DMS 273 (cell line): ENCODE measurements around the gene ESF1.
"Not testable (repeated sequence)": the region's sequence is repeated elsewhere in the genome, so short reads cannot be mapped to it uniquely, and the experiment has no call there.

Experiments
- DNase-seq: peaks from one replicate; lab custom pipeline; 2025; ENCODE audit not compliant: unreplicated experiment; lab: John Stamatoyannopoulos, UW

The ESF1 gene

GRCh38 chr20:13788167-13788834 is 3.6 kb upstream of the ESF1 start:
- peak; percentile 75 for DNase-seq

- DNase-seq: no peak
Measured at GRCh38 chr20:13786143-13786828, 1.6 kb upstream of the ESF1 start.

DNA sequence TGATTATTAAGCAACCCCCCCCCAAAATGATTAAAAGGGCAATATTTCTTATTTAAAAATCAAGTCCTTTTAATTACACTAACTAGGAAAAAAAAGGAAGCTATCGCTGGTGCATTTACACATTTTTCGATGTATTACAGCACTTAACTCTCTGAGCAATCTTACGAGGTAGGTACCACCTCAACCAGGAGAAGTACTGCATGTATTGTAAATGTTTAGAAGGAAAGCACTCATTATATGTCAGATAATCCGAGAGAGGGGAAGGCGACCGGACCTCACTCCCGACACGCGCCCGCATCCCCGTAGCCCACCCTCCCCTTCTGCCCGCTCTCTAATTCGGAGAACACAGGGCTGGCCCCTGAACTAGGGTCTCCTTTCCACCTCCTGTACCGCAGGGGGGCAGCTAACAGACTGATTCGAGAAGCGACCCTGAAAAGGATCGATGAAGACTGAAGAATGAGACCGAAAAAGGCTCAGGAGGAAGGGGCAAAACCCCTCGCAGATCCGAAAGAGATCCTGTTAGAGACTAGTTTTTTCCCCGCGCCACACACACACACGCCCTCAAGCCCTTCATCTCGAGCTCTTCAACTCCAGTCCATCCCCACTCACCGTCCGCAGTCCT is 337 bp downstream of the ESF1 start:
- DNase-seq: no peak

GRCh38 chr20:13783528-13783927 is 1.2 kb downstream of the ESF1 start:
- no peak for DNase-seq

- DNase-seq: no peak
Measured at GRCh38 chr20:13778827-13779226, 5.9 kb downstream of the ESF1 start.

- DNase-seq: no peak
Measured at GRCh38 chr20:13777171-13777601, 7.5 kb downstream of the ESF1 start.

DNA sequence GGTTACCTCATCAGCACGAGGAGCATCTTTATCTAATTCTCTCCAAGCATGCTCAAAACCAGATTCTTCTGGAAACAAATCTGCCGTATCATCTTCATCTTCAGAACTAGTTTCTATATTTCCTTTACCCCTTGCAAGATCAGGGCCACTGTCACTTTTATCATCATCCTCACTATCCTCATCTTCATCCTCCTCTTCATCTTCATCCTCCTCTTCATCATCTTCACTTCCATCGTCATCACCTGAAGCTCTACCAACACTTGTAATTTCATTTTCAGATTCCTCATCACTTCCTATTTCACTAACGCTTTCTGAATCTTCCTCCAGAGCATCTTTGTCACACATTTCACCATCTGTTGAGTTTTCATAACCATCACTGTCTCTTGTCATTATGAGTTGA is 8.9 kb downstream of the ESF1 start:
- DNase-seq: no peak

DNA sequence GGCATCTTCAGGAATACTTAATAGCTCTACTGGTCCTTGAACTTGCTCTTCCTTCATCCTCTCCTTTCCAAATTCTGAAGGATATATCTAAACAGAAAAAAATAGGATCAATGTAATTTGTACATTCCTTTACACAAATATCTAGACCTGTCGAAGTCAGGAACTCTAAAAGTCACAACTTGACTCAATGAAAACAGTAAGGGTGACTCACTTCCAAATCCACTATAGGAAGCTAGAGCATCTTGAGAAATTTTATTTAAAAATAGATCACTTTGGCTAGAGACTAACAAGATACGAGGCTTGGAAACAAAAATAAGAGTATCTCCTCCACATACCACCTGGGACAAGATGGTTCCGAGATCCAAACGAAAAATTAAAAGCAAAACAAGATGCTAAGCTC is 12.2 kb downstream of the ESF1 start:
- no peak for DNase-seq

GRCh38 chr20:13771853-13772453 is 12.8 kb downstream of the ESF1 start:
- DNase-seq: peak; percentile 64

GRCh38 chr20:13770141-13770540 is 14.6 kb downstream of the ESF1 start:
- DNase-seq: no peak

DNA sequence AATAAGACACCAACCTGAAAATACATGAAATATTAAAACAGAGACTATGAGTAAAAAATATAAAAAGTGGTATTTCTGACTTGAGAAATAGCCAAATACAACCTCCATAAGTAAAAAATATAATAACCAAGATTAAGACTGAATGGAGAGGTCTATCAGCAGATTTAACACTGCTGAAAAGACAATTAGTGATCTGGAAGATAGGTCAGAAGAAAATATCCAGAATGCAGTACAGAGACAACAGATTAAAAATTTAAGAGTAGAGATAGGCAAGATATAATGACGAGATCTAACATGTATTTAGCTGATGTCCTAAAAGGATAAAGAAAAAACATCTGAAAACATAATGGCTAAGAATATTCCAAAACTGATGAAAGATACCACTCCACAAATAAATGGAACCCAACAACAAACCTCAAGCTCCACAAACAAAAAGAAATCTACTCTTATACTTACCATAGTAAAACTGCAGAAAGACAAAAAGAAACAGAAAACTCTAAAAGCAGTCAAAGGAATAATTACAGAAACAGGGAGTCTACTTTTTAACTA is 18.8 kb downstream of the ESF1 start:
- DNase-seq: no peak

GRCh38 chr20:13765299-13765698 is 19.4 kb downstream of the ESF1 start:
- no peak for DNase-seq

- not testable (repeated sequence) for DNase-seq
Measured at GRCh38 chr20:13760451-13760946, 24.2 kb downstream of the ESF1 start.

- no peak for DNase-seq
Measured at GRCh38 chr20:13758884-13759283, 25.8 kb downstream of the ESF1 start.

DNA sequence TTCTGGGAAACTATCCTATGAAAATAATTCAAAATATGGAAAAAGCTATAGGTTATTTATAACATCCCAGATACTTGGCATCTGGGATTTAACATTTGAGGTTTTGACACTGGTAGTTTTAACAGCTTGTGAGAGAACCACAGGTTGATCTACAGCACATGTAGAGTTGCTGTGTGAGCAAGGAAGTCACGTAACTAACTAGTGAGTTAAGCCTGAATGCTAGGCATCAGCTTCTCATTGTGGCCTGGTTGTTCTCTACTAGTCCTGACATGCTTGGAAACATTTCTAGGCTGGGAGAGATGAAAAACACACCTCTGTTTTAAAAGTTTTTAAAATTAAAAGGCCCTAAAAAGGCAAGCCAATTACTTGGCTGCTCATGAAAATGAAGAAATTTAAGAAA is 28.2 kb downstream of the ESF1 start:
- no peak for DNase-seq

DNA sequence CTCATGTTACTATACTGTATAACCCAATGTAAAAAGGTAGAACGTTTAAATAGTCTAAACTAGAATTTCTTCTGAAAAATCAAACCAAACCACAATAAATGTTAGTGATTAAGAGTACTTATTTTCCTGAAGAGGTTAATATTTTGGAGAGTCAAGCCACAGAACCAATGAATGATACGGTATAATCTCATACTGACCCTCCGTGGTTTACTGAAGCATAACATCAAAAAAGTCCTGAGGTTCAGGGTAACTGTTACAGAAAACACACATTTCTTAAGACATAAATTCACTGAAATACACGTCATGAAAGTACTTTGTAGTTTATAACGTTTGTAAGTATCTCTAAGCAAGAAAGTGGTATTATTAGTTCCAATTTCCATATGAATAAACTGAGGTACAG is 28.9 kb downstream of the ESF1 start:
- no peak for DNase-seq

DNA sequence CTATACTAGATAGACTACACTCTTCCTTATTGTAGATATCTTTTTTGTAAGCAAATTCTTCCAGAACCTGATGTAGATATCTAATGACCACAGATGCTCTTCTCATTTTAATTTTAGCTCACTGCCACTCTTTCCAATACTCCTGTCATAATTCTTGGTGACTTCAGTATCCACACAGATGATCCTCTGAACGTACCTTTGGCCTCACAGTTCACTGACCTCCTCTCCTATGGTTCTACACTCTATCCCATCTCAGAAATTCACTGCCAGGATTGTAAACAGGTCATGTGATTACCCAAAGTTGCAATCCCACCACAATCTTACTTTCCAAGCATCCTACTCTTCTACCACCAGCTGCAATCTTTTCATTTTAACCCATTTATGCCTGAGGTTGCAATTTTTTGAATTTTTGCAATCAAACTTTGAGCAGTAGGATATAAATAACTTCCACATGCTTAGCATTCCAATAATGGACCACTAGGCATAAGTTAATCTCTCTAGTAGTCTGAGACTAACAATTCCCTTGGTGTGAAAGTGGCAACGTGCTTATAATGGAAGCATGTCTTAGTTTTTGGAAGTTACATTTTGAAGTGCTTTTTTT is 31.2 kb downstream of the ESF1 start:
- no peak for DNase-seq

GRCh38 chr20:13749811-13750210 is 34.9 kb downstream of the ESF1 start:
- no peak for DNase-seq

- DNase-seq: no peak
Measured at GRCh38 chr20:13745784-13746183, 38.9 kb downstream of the ESF1 start.

DNA sequence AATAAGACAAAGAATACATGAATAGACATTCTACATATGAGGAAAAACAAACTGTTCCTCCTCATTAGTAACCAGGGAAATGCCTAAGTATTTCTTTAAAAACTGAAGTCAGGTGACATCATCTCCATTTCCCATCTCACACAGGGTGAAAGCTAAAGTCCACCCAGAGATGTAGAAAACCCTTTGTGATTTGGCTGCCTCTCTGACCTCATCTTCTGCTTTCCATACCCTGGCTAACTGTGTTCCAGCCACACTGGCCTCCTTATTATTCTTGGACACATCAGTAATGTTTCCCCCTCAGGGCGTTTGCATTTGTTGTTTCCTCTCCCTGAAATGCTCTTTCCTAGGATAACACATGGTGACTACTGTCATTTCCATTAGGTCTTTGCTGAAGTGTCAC is 40.4 kb downstream of the ESF1 start:
- no peak for DNase-seq

GRCh38 chr20:13741879-13742278 is 42.8 kb downstream of the ESF1 start:
- no peak for DNase-seq
